HG03575 (cell line): ENCODE measurements around the gene CHST13.

Experiments
- ATAC-seq: cut with Tn5 transposase; IDR thresholded peaks from one replicate; pipeline ENCODE4 v1.9.1; 2021; ENCODE audit not compliant: unreplicated experiment, insufficient number of reproducible peaks, low FRiP score; ENCODE audit errors: extremely low read depth

Gene CHST13

DNA sequence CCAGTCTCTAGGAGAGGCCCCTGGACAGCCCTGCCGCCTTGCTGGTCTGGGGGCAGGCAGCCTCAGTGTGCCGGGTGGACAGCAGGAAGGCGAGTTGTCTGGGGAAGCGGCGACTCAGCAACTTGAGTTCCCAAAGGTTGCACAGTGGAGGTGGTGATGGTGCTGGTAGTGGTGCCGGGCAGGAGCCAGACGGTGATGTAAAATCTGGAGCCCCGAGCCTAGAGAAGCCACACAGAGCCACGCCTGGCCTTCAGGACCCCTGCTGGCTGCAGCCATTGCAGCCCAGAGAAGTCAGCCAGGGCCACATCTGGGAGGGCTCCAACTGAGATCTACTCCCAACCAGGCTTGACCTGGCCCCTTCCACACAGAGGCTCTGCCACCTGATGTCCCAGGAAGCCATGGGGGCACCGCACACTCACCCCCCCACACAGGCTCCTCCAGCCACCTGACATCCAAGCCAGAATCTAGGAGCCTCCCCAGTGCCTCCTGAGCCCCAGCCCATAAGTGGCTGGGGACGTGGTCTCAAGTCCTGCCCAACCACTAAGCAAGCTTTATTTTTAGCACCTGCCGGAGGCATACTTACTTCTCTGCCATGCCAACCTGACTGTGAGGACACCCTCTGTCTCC is 26.0 kb downstream of the CHST13 start:
- ATAC-seq: no peak

DNA sequence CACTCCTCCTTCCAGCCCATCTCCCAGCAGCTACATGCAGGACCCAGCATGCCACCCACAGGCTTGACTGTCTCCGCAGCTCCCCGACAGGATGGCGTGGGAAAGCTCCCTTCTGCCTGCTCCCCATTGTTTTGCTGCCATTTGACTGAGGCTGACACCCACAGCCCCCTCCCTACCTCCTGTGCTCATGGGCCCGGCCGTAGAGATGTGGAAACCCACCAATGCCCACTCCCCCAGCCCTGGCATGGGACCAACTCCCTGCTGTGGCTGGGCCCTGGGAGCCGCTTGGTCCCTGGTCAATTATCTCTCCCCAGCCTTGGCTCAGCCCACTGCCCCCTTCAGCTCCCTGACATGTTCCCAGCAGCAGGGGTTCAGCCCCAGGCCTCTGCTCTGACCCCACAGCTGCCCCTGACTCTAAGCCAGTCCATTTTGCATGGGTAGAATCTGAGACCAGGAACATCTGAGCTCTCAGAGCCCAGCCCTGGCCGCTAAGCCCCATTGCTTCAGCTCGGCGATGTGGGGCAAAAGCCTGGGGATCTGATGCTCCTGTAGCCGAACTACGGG is 26.6 kb downstream of the CHST13 start:
- no peak for ATAC-seq

- ATAC-seq: no peak
These were observed 27.3 kb downstream of the CHST13 start for GRCh38 chr3:126551121-126551838.

- ATAC-seq: no peak
These were observed 28.1 kb downstream of the CHST13 start for GRCh38 chr3:126551839-126552687.

GRCh38 chr3:126552688-126553283 is 28.8 kb downstream of the CHST13 start:
- ATAC-seq: no peak

DNA sequence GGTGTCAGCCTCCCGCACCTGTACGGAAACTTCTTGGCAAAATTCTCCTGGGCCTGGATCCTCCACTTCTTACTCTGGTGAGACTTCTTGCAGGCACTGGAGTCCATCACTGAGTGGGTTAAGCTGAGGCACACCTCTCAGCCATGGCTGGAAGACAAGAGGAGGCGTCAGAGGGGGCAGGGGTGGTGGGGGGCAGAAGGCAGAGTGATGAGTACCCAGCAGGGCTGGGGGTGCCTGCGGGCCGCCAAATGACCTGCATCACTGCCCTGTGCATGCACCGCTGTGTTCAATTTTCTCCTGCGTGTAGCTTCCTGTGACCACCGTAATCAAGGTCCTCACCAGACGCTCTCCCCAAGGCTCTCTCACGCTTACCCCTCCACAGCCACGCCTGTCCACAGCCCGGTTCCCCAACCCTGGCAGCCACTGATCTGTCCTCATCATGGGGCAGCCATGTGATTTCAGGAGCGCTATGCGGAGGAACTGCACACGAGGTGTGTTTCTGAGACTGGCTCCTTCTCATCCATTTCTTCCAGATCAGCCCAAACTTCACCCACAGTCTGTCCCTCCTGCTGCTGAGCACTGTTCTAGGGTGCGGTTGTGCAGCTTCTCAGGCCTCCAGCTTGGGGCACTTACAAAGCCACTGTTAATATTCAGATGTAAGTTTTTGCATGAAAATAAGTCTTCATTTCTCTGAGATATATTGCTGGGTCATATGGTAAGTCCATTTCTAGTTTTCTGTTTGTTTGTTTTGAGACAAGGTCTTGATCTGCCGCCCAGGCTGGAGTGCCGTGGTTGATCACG is 29.5 kb downstream of the CHST13 start:
- ATAC-seq: no peak

DNA sequence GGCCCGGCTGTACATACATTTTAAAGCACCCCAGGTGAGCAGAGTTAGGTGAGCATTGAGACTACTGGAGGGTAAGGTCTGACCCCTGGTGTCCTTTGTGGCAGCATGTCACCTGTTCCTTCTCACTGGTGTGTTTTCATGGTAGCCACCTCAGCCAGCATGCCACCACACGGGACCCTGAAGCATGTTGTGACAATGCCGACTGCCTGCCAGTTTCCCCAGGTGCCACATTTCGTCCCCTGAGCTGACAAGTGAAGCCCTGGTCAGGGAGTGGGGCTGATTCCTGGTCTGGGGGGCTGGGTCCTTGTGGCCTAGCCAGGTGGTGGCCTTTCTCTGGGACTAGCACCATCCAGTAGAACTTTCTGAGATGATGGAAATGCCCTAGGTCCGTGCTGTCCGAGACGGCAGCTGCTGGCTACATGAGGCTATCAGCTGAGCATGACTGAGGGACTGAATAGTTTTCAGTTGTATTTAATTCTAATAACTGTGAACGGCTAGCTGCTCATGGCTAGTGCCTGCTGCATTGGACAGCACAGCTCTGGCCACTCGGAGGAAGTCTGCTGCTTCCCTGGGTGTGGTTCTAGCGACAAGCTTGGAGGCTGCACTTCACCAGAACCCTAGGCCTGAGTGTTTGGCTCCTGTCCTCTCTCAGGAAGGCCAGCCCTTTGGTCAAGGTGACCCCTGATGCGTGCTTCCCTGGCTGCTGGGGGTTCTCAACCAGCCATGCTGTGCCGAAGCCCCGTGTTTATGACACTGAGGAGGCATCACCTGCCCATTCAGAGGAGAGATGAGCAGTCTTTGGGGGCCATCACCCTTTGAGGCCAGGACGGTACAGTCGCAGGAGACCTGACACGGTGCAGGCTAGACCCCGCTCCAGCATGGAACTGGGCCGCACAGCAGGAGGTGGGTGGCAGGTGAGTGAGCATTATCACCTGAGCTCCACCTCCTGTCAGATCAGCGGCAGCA is 30.9 kb downstream of the CHST13 start:
- ATAC-seq: no peak

GRCh38 chr3:126555795-126556636 is 32.1 kb downstream of the CHST13 start:
- ATAC-seq: no peak

- ATAC-seq: no peak
These were observed 32.9 kb downstream of the CHST13 start for GRCh38 chr3:126556637-126557414.

- no peak for ATAC-seq
These were observed 33.4 kb downstream of the CHST13 start for GRCh38 chr3:126557415-126557745.

- ATAC-seq: no peak
These were observed 33.8 kb downstream of the CHST13 start for GRCh38 chr3:126557761-126558160.

DNA sequence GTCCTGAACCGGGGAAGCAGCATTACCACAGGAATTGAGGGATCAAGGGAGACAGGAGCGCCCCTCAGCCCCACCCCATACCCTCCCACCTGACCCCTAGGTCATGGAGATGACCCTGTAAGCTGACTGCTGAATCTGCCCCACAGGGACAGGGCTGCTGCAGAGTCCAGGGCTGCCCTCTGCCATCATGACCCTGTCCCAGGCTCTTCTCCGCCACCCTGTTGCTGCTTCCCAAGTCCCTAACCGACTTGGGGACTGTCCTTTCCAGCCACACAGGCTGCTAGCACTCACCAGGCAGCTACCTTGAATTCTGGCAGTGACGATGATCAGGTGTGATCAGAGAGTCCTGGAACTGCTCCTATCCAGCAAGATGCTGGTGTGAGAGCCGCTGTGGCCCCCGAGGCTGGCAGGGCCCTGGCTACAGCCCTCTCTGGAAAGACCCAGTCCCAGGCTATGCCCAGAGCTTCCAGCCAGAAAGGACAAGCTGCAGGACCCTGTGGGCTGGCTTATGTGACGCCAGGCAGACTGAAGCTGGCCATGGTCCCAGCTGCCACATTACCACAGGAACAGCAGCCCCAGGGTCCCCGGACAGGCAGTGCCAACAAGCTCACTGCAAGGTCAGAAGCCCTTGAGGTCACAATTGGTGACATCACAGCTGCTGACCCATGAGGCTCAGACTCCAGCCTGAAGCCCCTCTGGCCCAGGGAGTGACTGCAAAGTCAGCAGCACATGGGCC is 34.5 kb downstream of the CHST13 start, which contains the start of gene C3orf22:
Gene C3orf22 (minus strand): TSS at position 597 of the 736 bp plus-strand sequence. CDS start 5,542 bp downstream, outside the sequence.
- no peak for ATAC-seq

DNA sequence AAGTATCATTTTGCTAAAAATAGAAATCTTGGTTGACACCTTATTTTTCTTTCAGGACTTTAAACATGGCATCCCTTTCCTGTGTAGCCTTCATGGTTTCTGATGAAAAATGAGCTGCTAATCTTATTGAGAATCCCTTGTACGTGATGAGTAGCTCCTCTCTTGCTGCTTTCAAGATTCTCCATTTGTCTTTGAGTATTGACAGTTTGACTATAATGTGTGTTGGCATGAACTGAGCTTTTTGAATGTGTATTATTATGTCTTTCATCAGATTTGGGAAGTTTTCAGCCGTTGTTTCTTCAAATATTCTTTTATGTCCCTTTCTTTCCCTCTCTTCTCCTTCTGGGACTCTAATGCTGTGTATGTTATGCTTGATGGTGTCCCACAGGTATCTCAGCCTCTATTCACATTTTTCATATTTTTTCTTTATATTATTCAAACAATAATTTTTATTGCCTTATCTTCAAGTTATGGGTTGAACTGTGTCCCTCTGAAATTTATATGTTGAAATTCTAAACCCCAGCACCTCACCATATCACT is 38.9 kb downstream of the CHST13 start:
- no peak for ATAC-seq

DNA sequence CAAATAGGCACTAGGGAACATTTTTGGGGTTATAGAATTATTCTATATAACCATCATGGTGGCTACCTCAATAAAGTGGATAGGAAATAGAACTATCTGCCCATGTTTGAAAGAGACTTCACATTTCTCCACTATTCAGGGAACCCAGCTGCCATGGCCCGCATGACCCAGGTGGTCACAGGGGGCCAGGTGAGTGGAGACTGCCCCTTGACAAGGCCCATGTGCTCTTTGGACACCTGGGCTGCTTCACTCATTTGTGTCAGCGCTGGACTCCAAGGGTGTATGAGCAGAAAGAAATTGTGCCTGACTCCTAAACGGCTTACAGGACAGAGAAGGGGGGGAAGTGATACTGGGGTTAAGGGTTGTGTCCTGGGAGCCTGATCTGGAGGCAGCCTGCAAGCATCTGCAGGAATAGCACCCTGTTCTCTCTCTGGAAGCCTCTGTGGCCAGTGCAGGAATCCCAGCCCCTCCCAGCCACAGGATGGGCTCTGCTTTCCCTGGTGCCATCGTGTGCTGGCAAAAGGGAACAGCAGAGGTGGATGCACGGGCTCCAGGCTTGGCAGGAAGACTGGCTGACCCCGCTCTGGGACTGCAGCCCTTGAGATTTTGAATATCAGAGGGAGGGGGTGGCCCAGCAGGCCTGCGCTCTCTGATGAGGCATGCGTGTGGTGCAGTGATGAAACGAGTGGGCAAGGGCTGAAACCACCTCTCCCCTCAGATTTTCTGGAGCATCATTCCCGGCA is 43.9 kb downstream of the CHST13 start:
- ATAC-seq: no peak
